Renal cortex interstitium (tissue), 15 donors: ENCODE measurements around the gene FOXL2. TPM values are rescaled to one million over a fixed set of nuclear protein-coding genes. Genes with fewer than 3 reads are reported as not detected.

Source experiments
- DNase-seq, 11 donors: peaks; one replicate each; pipeline ENCODE4 v3.0.0-alpha.2; 2013; ENCODE audit warnings: low read depth in 9 of 11, low spot score in 4 of 11; ENCODE audit errors: extremely low read depth in 1 of 11
- long read RNA-seq, 16 experiments: transcript quantifications; one replicate each; lab custom pipeline, GENCODE V29; 2026
- polyA plus RNA-seq, 3 donors: library from polyadenylated mRNA; unstranded; fragments of 120-200 nt; gene quantifications; one replicate each; pipeline ENCODE4 v1.2.1, GENCODE V29; 2013; ENCODE audit not compliant: insufficient read length in 3 of 3

FOXL2 gene
- polyA plus RNA-seq, result not detected
- long read RNA-seq, donor 1, result 0 reads
- long read RNA-seq, donor 2, result 0 reads
- long read RNA-seq, donor 3, result 0 reads
- long read RNA-seq, donor 4, result 0 reads
- long read RNA-seq, donor 5, result 0 reads
- long read RNA-seq, donor 6, result 0 reads
- long read RNA-seq, donor 7, result 0 reads
- long read RNA-seq, donor 8, result 0 reads
- long read RNA-seq, donor 9, result 0 reads
- long read RNA-seq, donor 10, result 0 reads
- long read RNA-seq, donor 11, result 0 reads
- long read RNA-seq, donor 12, result 0 reads
- long read RNA-seq, donor 13, partial matches to known transcripts, result 0 of 1 reads
- long read RNA-seq, donor 13, other reads (novel, unspliced or antisense), result 0 of 1 reads
- long read RNA-seq, donor 14, partial matches to known transcripts, result 0 of 1 reads
- long read RNA-seq, donor 14, other reads (novel, unspliced or antisense), result 0 of 1 reads
- long read RNA-seq, donor 15, result 0 reads
- long read RNA-seq, donor 16, result 0 reads

DNA sequence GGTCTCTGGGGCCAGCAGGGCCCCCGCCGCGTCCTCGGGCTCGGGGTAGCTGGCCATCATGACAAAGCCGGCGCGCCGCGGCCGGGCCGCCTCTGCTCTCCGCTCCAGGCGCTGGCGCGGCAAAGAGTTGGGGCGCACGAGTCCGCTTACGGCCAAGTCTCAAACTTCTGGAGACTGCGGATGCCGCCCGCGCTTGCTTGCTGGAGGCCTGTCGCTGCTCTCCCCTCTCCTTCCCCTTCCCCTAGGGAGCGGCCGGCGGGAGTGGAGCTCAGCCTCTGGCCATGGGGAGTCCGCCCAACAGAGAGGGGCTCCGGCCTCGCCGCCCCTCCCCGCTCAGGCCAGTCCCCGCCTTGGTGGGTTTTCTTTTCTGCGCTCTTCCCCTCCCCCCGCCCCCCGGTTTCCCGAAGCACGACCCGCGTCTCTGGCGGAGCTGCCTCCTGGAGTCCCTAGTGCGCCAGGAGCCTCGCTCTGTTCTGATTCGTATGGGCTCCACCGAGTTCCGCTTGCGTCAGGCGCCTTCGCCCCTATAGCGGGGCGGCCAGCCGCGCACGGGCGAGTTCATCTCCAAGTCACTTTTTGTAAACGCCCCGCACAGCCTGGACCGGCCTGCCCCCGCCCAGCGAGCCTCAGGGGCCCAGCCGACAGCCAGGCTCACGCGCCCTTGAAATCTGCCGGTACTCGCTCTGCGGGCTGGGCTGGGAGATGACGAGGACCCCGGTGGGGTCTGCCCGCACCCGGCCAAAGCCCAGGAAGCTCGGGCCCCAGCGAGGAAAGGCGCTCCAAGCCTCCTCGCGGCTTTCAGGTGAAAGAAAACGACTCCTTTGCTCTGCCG is at the start of gene FOXL2, which contains the start of gene FOXL2NB:
Gene FOXL2 (minus strand): TSS at position 475 of the 832 bp plus-strand sequence. CDS start 415 bp downstream, at position 60.
Gene FOXL2NB (plus strand): TSS at position 555 of the 832 bp plus-strand sequence. CDS start 148 bp downstream, at position 703.
- DNase-seq, result no peak

- no peak for DNase-seq
These were observed 48.8 kb upstream of the FOXL2 start for GRCh38 chr3:138995706-138996105.

DNA sequence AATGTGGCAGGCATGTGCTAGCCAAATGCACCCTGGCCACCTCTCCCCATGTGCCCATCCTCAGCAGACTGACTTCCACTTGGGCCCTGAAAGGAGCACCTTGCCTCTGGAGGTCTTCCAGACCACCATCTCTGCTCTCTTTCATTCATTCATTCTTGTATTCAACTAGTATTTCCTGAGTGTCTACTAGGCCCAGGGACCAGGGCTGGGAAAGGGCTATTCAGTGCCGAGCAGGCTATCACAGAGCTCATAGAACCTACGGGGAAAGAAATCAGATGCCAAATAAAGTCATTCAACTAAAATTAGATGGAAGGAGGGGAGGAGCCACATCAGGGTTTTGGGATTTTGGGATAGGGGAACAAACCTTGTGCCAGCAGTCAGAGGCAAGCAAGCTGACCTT is 40.2 kb upstream of the FOXL2 start:
- DNase-seq, result no peak

DNA sequence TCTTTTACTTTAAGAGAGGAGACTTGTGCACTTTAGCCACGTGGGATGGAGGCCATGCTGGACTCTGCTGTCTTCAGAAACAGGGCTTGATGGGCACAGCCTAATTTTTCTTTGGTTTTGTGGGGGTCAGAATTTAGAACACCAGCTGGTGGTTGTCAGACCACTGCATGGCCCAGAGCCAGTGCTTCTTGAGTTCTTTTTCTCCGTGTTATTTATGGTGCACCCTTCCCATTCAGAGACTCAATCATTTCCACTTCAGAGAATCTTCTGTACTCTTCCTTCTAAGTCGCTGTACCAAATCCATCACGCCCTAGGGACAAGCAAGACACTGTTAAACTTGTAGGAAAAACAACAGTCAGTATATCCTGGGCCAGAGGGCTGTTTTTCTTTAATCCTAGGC is 39.0 kb upstream of the FOXL2 start:
- DNase-seq, result peak in 2 of 11 donors; percentile 14 to 25

DNA sequence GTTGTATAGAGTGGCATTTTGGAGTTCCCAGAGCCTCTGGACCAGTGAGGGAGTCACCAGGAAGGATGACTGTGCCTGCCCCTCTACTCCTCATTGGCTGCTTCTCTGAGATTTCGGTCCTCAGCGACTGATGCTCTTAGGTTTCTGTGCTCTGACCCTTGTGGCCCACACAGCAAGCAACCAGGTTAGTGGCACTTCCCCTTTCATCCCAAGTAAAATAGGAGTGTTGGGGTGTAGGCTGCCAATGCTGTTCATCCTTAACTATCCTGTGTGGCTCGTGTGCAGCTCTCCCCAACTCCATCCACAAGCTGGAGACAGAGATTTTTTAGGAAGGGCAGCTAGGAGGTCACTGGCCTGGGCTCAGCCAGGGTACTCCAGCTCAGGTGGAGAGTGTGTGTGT is 37.9 kb upstream of the FOXL2 start:
- DNase-seq, result no peak

GRCh38 chr3:138976047-138976446 is 29.1 kb upstream of the FOXL2 start:
- DNase-seq, result no peak

DNA sequence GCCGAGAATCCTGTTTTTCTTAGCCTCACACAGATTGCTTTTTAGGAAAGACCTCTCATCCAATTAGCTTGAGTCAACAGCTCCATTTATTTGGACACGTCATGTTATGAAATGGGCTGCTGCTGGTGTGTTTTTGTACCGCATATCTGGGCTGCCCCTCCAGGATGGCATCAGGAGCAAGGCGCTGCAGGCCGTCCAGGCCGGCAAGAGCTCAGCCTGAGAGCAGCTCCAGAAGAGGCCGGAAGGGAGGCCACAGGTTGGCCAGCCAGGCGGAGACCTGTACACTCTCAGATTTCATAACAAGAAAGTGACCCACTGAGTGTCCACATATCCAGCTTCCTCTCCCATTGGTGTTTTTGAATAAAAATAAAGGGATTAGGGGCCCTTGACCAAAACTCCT is 28.4 kb upstream of the FOXL2 start:
- no peak for DNase-seq

DNA sequence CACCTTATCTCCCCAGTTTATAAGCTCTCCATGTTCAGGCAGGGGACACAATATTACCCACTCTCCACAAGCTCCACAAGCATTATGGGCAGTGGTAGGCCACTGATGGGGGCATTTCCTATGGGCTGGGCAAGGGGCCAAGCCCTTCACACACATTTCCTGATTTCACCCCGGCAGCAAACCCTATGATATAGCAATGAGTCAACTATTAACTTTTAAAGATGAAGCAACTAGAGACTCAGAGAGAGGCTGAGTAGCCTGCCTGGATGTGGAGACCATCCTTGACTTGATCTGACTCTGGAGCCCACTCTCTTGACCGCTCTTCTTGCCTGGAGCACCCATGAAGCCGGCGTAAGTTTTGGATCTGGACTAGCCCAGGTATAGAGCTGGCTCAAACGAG is 27.5 kb upstream of the FOXL2 start:
- no peak for DNase-seq

GRCh38 chr3:138972941-138973340 is 26.0 kb upstream of the FOXL2 start:
- DNase-seq, result no peak

DNA sequence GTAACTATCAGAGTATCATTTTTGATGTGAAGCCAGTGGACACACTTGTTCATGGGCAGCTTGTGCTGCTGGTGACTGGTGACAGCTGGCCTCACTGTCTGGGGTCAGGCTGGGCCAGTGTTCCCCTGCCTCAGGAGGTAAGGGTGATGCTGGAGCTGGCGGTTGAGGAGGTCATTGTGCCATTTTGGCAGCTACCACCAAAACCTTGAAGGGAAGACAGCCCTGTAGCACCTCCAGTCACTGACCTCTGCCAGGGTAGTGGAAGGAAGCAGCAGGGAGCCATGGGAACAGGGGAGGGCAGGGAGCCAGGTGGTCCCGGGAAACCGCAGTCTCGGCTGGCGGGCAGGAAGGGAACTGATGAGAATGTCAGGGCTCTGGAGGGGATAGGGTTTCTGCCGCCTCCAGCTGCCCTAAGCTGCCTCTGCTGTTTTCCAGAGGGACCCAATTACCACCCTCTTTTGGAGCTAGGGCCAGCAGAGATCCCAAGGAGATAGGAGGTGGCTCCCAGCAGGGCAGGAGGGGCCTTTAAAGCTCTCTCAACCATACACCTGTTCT is 24.9 kb upstream of the FOXL2 start:
- DNase-seq, result no peak

DNA sequence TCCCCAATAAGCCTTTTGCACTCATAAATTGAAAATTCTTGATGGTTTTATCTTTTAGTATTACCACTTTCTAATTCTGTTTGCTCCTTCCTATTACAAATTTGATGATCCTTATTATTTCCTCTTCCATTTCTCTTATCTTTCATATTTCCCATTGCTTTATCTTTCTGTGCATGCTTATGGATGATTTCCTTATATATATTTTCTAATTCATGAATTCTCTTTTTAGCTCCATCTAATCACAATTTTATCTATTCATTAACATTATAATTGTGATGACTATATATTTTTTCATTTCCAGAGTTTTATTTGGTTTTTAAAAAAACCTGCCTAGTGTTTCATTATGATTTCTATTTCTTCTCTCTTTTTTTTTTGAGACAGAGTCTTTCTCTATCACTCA is 18.0 kb upstream of the FOXL2 start:
- DNase-seq, result no peak

DNA sequence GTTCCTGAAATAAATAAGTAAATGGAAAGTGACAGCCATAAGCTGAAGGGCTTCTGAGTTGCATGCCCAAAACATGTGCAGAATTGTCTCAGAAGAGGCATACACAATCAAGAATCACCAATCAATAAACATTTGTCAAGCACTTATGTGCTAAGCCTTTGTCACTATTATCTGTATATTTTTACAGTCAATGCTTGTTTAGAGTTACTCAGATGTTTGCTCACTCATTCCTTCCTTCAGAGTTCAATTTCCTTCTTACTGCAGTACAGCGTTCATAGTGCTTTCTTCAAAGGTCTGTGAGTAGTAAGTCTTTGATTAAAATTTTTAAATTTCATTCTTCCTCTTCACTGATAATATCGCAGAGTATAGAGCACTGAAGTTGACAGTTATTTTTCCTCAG is 17.3 kb upstream of the FOXL2 start:
- no peak for DNase-seq

- DNase-seq, result no peak
These were observed 16.1 kb upstream of the FOXL2 start for GRCh38 chr3:138962854-138963560.

GRCh38 chr3:138960417-138960852 is 13.5 kb upstream of the FOXL2 start:
- no peak for DNase-seq

DNA sequence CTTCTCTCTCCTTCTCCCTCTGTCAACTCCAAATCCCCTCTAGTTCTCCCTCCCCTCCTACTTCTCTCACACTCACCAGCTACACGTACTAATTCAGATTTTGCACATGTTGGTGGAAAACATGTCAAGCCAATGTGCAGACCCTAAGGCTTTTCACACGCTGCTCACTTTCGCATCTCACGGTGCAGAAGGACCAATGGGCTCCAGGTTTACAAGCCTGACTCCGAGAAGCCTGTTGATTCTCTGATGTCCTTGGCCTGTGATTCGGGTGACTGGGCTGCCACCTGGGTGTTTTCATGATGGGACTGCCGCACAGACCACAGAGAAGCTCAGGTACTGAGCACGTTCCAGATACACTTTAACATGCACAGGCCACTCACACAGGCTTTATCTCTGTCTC is 3.8 kb upstream of the FOXL2 start:
- DNase-seq, result no peak

- no peak for DNase-seq
These were observed 3.2 kb upstream of the FOXL2 start for GRCh38 chr3:138950006-138950644.

- no peak for DNase-seq
These were observed 2.6 kb upstream of the FOXL2 start for GRCh38 chr3:138949445-138950005.

GRCh38 chr3:138949002-138949418 is 2.1 kb upstream of the FOXL2 start:
- DNase-seq, result no peak
